ENCODE data around the gene PLCB1.

Gene PLCB1

GRCh38 chr20:8487696-8488095 lies 355.6 kb downstream of the PLCB1 start:
- no peaks in the 10 kb centered on the region for H3K36me3 ChIP-seq (ENCODE audit: control insufficient read depth, insufficient read depth, low read length)
- no peak overlapping the region for H3K4me3 ChIP-seq (replicated peaks; ENCODE audit: low read depth, low read length)
- no peak for DNase-seq (ENCODE audit: extremely low read depth, insufficient read length)
- H3K27me3 ChIP-seq (replicated peaks; ENCODE audit: control insufficient read depth, insufficient read depth, low read length), result no peaks in the 10 kb centered on the region
- no peak for TF ChIP-seq CTCF (IDR thresholded peaks at IDR 0.05; ENCODE audit: insufficient read depth, low read length, poor library complexity, severe bottlenecking)

GRCh38 chr20:8489094-8489883 lies 357.2 kb downstream of the PLCB1 start:
- no peak overlapping the region for H3K4me3 ChIP-seq (replicated peaks; ENCODE audit: low read depth, low read length)
- H3K27me3 ChIP-seq (replicated peaks; ENCODE audit: control insufficient read depth, insufficient read depth, low read length), result no peaks in the 10 kb centered on the region
- no peak for DNase-seq (ENCODE audit: extremely low read depth, insufficient read length)
- no peaks in the 10 kb centered on the region for H3K36me3 ChIP-seq (ENCODE audit: control insufficient read depth, insufficient read depth, low read length)
- no peak for TF ChIP-seq CTCF (IDR thresholded peaks at IDR 0.05; ENCODE audit: insufficient read depth, low read length, poor library complexity, severe bottlenecking)

- TF ChIP-seq CTCF (IDR thresholded peaks at IDR 0.05; ENCODE audit: insufficient read depth, low read length, poor library complexity, severe bottlenecking), result no peak
- Histone ChIP-seq H3K27me3 (replicated peaks; ENCODE audit: control insufficient read depth, insufficient read depth, low read length) (no peaks in the 10 kb centered on the region), H3K4me3 (replicated peaks; ENCODE audit: low read depth, low read length) (no peak overlapping the region), H3K36me3 (ENCODE audit: control insufficient read depth, insufficient read depth, low read length) (no peaks in the 10 kb centered on the region)
- DNase-seq (ENCODE audit: extremely low read depth, insufficient read length), result peak; percentile 6
Observed at GRCh38 chr20:8490076-8490830, 358.2 kb downstream of the PLCB1 start.

GRCh38 chr20:8492173-8492572 lies 360.1 kb downstream of the PLCB1 start:
- Histone ChIP-seq H3K36me3 (ENCODE audit: control insufficient read depth, insufficient read depth, low read length) (no peaks in the 10 kb centered on the region), H3K4me3 (replicated peaks; ENCODE audit: low read depth, low read length) (no peak overlapping the region), H3K27me3 (replicated peaks; ENCODE audit: control insufficient read depth, insufficient read depth, low read length) (no peaks in the 10 kb centered on the region)
- no peak for DNase-seq (ENCODE audit: extremely low read depth, insufficient read length)
- TF ChIP-seq CTCF (IDR thresholded peaks at IDR 0.05; ENCODE audit: insufficient read depth, low read length, poor library complexity, severe bottlenecking), result no peak

GRCh38 chr20:8498571-8498970 lies 366.5 kb downstream of the PLCB1 start:
- Histone ChIP-seq H3K36me3 (ENCODE audit: control insufficient read depth, insufficient read depth, low read length) (no peaks in the 10 kb centered on the region), H3K4me3 (replicated peaks; ENCODE audit: low read depth, low read length) (no peak overlapping the region), H3K27me3 (replicated peaks; ENCODE audit: control insufficient read depth, insufficient read depth, low read length) (no peaks in the 10 kb centered on the region)
- no peak for TF ChIP-seq CTCF (IDR thresholded peaks at IDR 0.05; ENCODE audit: insufficient read depth, low read length, poor library complexity, severe bottlenecking)
- no peak for DNase-seq (ENCODE audit: extremely low read depth, insufficient read length)

Data from GM06990 (cell line).